Endothelial cell of umbilical vein (primary cell): ENCODE results near the gene RBM20. TPM values are rescaled to one million over a fixed set of nuclear protein-coding genes. Genes with fewer than 3 reads are reported as not detected.

Experiments used
- BruUV-seq: library from RNA; stranded (reverse); fragments of 400-500 nt; replicated peaks from 2 replicates; lab custom pipeline; 2021; lab: Mats Ljungman, UMichigan
- CTCF ChIA-PET: fragments of 300-600, 350-600 bp; sonication (Branson Sonifier 250); formaldehyde crosslinking; loops from one replicate; lab custom pipeline; 2021; ENCODE audit warnings: antibody characterized with exemption, inconsistent platforms; lab: Charles Lee
- POLR2A ChIA-PET: fragments of 300-600, 350-600 bp; sonication (Branson Sonifier 250); formaldehyde crosslinking; loops from one replicate; lab custom pipeline; 2021; ENCODE audit warnings: antibody characterized with exemption, inconsistent platforms; lab: Charles Lee
- DNase-seq: peaks from one replicate; pipeline ENCODE4 v3.0.0-alpha.2; 2011; ENCODE audit warnings: low read depth, low spot score
- FAIRE-seq: peaks from 2 replicates; lab custom pipeline; 2011; peaks lifted over from hg19 to GRCh38; lab: Jason Lieb, UNC
- H2AFZ ChIP-seq: 2 replicates; pipeline ENCODE4 v1.6.0; 2012; ENCODE audit warnings: low read depth, low read length, control low read depth, inconsistent platforms
- H3K27ac ChIP-seq: 2 replicates; pipeline ENCODE4 v1.5.1; 2011; ENCODE audit warnings: low read depth, mild to moderate bottlenecking, control low read depth, low read length, moderate library complexity; ENCODE audit not compliant: insufficient read depth
- H3K27me3 ChIP-seq, 2 experiments: 2 replicates each; pipeline versions ENCODE4 v1.6.0 to v1.6.1; 2011; ENCODE audit warnings: low read length in 2 of 2, mixed read lengths in 1 of 2; ENCODE audit not compliant: control insufficient read depth in 2 of 2, insufficient read depth in 2 of 2
- H3K36me3 ChIP-seq, 2 experiments: 2 replicates in 1 of 2; 3 replicates in 1 of 2; pipeline ENCODE4 v1.5.1; 2011; ENCODE audit warnings: low read length in 2 of 2, mild to moderate bottlenecking in 1 of 2, moderate library complexity in 1 of 2; ENCODE audit not compliant: control insufficient read depth in 2 of 2, insufficient read depth in 2 of 2; ENCODE audit errors: extremely low read depth in 1 of 2
- H3K4me1 ChIP-seq: 3 replicates; pipeline ENCODE4 v1.5.1; 2011; ENCODE audit warnings: mild to moderate bottlenecking, low read length; ENCODE audit not compliant: control insufficient read depth, insufficient read depth; ENCODE audit errors: extremely low read depth
- H3K4me2 ChIP-seq: 2 replicates; pipeline ENCODE4 v1.6.1; 2011; ENCODE audit warnings: low read length, control low read depth, mixed read lengths; ENCODE audit not compliant: insufficient read depth
- H3K4me3 ChIP-seq, 3 experiments: fragments of 200-600 bp in 1 of 3; sonication (generic), shearing (Covaris generic) in 1 of 3; replicated peaks in 1 of 3; 2 replicates each; pipeline ENCODE4 v1.5.1; 2011 to 2016; ENCODE audit warnings: control low read depth in 3 of 3, low read length in 3 of 3, mild to moderate bottlenecking in 2 of 3, inconsistent platforms in 1 of 3, low read depth in 1 of 3, moderate library complexity in 1 of 3; ENCODE audit not compliant: insufficient read depth in 1 of 3
- H3K79me2 ChIP-seq: 2 replicates; pipeline ENCODE4 v1.6.0; 2012; ENCODE audit warnings: low read length, inconsistent platforms; ENCODE audit not compliant: control insufficient read depth, insufficient read depth
- H3K9ac ChIP-seq: replicated peaks from 2 replicates; pipeline ENCODE3; 2011; ENCODE audit warnings: low read length, control low read depth; ENCODE audit not compliant: insufficient read depth; ENCODE audit errors: extremely low read depth
- H3K9me1 ChIP-seq: replicated peaks from 3 replicates; pipeline ENCODE4 v1.6.0; 2011; ENCODE audit warnings: mild to moderate bottlenecking, low read length; ENCODE audit not compliant: control insufficient read depth, insufficient read depth; ENCODE audit errors: extremely low read depth
- H3K9me3 ChIP-seq: replicated peaks from 2 replicates; pipeline ENCODE4 v1.5.1; 2012; ENCODE audit warnings: low read length, inconsistent platforms; ENCODE audit not compliant: control insufficient read depth, insufficient read depth
- H4K20me1 ChIP-seq: replicated peaks from 2 replicates; pipeline ENCODE3; 2011; ENCODE audit warnings: mild to moderate bottlenecking, low read length; ENCODE audit not compliant: control insufficient read depth, insufficient read depth; ENCODE audit errors: extremely low read depth
- EZH2 ChIP-seq: IDR thresholded peaks from 2 replicates; pipeline ENCODE4 v1.6.1; 2012; ENCODE audit warnings: borderline replicate concordance, low read depth, mild to moderate bottlenecking, moderate library complexity, low read length, inconsistent platforms; ENCODE audit not compliant: severe bottlenecking
- FOS ChIP-seq: IDR thresholded peaks from 2 replicates; pipeline ENCODE4 v1.6.1; 2011; ENCODE audit warnings: mild to moderate bottlenecking, low read length, moderate library complexity, borderline replicate concordance; ENCODE audit not compliant: insufficient read depth
- GATA2 ChIP-seq: IDR thresholded peaks from 2 replicates; pipeline ENCODE4 v1.7.0; 2011; ENCODE audit warnings: low read depth, mild to moderate bottlenecking, moderate library complexity, mixed read lengths, low read length; ENCODE audit not compliant: insufficient read length, insufficient read depth
- JUN ChIP-seq: IDR thresholded peaks from 2 replicates; pipeline ENCODE4 v1.6.1; 2011; ENCODE audit warnings: borderline replicate concordance, low read depth; ENCODE audit not compliant: insufficient read length, insufficient read depth
- MYC ChIP-seq: IDR thresholded peaks from one replicate; pipeline ENCODE4 v1.6.1; 2011; ENCODE audit warnings: mild to moderate bottlenecking, low read depth, low read length
- POLR2A ChIP-seq: IDR thresholded peaks from 2 replicates; pipeline ENCODE4 v1.6.1; 2012; ENCODE audit warnings: low read depth, mild to moderate bottlenecking, control low read depth, low read length
- POLR2AphosphoS5 ChIP-seq: IDR thresholded peaks from 2 replicates; pipeline ENCODE4 v1.6.1; 2012; ENCODE audit warnings: low read depth, mild to moderate bottlenecking, control low read depth, low read length, moderate library complexity; ENCODE audit not compliant: insufficient read depth
- dilution Hi-C: fragments of 300-500 bp; cut with MboI; formaldehyde crosslinking; loops from one replicate; pipeline ENCODE4 v1.15.0; 2019; ENCODE audit warnings: low sequenced_read_pairs; ENCODE audit not compliant: extremely low pct_ligation_motif_present
- intact Hi-C: fragments of 100-400 bp; cut with micrococcal nuclease; formaldehyde crosslinking; loops from one replicate; pipeline ENCODE4 v1.10.0; 2022
- polyA plus RNA-seq, 4 experiments: library from polyadenylated mRNA; depleted of rRNA in 3 of 4; stranded (reverse) in 3 of 4; unstranded in 1 of 4; fragments of >200 nt; gene quantifications; 2 replicates each; pipeline versions ENCODE4 v1.2.1 to v1.2.3, GENCODE V29; 2011 to 2012; ENCODE audit warnings: missing spikeins in 1 of 4
- total RNA-seq: library from RNA; stranded (reverse); gene quantifications from 2 replicates; pipeline ENCODE4 v1.2.3, GENCODE V29; 2021
- TF ChIP-seq, protein P1 (sequence below): IDR thresholded peaks from 2 replicates; pipeline ENCODE4 v1.6.1; 2011; ENCODE audit not compliant: insufficient read depth, insufficient read length
- TF ChIP-seq, protein P2 (sequence below), 2 donors: IDR thresholded peaks; 1 replicate in 1 of 2; 2 replicates in 1 of 2; pipeline ENCODE4 v1.5.1; 2011; ENCODE audit warnings: low read length in 2 of 2, mild to moderate bottlenecking in 2 of 2, moderate library complexity in 2 of 2, control low read depth in 1 of 2, inconsistent platforms in 1 of 2, low read depth in 1 of 2; ENCODE audit not compliant: insufficient read depth in 1 of 2; ENCODE audit errors: extremely low read depth in 1 of 2

Gene RBM20
- total and polyA plus RNA-seq, 2 donors (not counting 3 experiments of a cell fraction or from before 2014, with no cell fraction given), result 0.04 TPM; not detected in 1

DNA sequence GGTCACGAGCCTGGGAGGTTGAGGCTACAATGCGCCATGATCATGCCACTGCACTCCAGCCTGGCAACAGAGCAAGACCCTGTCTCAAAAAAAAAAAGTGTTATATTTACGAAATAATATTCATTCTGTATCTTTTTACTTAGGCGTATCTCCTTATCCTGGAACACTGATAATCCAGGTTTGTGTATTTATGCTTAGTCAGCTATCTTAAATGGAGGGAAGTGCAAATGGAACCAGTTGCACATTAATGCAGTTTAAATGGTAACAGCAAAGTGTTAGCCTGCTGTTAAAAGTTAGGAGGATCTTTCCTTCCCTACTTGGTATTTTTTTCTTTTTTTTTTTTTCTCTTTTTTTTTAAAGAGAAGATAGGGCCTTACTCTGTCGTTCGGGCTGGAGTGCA is 36.0 kb upstream of the RBM20 start:
- peaks cover 0 to 5% of the 10 kb centered on the region in 2 experiments for H3K36me3 ChIP-seq
- H3K27me3 ChIP-seq, result peaks cover 3 to 8% of the 10 kb centered on the region in 2 experiments
- H3K4me3 ChIP-seq, result no peak overlapping the region
- ChIA-PET POLR2A (interaction anchor here (0.7 kb wide), 1 partner anchor 26 kb away, joined by 4 read pairs; no protein-coding TSS in a partner anchor), CTCF (interaction anchor here (1.0 to 2.9 kb wide), 7 partner anchors 8 to 1827 kb away, joined by 3 to 23 read pairs (median 3); no protein-coding TSS in a partner anchor)
- H2AFZ ChIP-seq, result no peak overlapping the region
- intact Hi-C loops (no loop called here), dilution Hi-C loops (no loop called here)
- no peak overlapping the region for H3K9ac ChIP-seq
- no peaks in the 10 kb centered on the region for H3K79me2 ChIP-seq
- H3K9me1 ChIP-seq, result no peaks in the 10 kb centered on the region
- no peaks in the 10 kb centered on the region for H4K20me1 ChIP-seq
- FAIRE-seq, result no peak
- H3K9me3 ChIP-seq, result no peaks in the 10 kb centered on the region
- H3K4me1 ChIP-seq, result no peaks in the 10 kb centered on the region
- no peak overlapping the region for H3K4me2 ChIP-seq
- no peak overlapping the region for H3K27ac ChIP-seq
- no peak for DNase-seq
- TF ChIP-seq FOS (no peak), JUN (no peak), GATA2 (no peak), POLR2AphosphoS5 (no peak), POLR2A (no peak), EZH2 (no peak), MYC (no peak)
- TF ChIP-seq, protein P1, sequence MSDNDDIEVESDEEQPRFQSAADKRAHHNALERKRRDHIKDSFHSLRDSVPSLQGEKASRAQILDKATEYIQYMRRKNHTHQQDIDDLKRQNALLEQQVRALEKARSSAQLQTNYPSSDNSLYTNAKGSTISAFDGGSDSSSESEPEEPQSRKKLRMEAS, result no peak
- TF ChIP-seq, protein P2, sequence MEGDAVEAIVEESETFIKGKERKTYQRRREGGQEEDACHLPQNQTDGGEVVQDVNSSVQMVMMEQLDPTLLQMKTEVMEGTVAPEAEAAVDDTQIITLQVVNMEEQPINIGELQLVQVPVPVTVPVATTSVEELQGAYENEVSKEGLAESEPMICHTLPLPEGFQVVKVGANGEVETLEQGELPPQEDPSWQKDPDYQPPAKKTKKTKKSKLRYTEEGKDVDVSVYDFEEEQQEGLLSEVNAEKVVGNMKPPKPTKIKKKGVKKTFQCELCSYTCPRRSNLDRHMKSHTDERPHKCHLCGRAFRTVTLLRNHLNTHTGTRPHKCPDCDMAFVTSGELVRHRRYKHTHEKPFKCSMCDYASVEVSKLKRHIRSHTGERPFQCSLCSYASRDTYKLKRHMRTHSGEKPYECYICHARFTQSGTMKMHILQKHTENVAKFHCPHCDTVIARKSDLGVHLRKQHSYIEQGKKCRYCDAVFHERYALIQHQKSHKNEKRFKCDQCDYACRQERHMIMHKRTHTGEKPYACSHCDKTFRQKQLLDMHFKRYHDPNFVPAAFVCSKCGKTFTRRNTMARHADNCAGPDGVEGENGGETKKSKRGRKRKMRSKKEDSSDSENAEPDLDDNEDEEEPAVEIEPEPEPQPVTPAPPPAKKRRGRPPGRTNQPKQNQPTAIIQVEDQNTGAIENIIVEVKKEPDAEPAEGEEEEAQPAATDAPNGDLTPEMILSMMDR (IDR thresholded peaks at IDR 0.05; ENCODE audit: extremely low read depth in 1 of 2, insufficient read depth in 1 of 2, low read depth in 1 of 2, low read length in 2 of 2), result no peak
- BruUV-seq, result no TSS peak
